ENCODE data around the gene TMPRSS11A.

The TMPRSS11A gene

GRCh38 chr4:67892905-67893304 lies 70.4 kb downstream of the TMPRSS11A start:
- Histone ChIP-seq H3K36me3 (ENCODE audit: control insufficient read depth, insufficient read depth, low read length) (no peaks in the 10 kb centered on the region), H3K27ac (no peak overlapping the region), H3K9me3 (ENCODE audit: control insufficient read depth, low read length) (no peaks in the 10 kb centered on the region), H3K79me2 (no peaks in the 10 kb centered on the region), H3K4me2 (ENCODE audit: low read length) (no peak overlapping the region), H3K9ac (no peak overlapping the region), H3K4me1 (no peaks in the 10 kb centered on the region), H3K27me3 (ENCODE audit: control insufficient read depth, insufficient read depth, low read length) (no peaks in the 10 kb centered on the region), H2AFZ (no peak overlapping the region), H3K4me3 (ENCODE audit: low read depth, low read length) (no peak overlapping the region)
- no peak for TF ChIP-seq CTCF (IDR thresholded peaks at IDR 0.05)

- no peak for TF ChIP-seq CTCF (IDR thresholded peaks at IDR 0.05)
- Histone ChIP-seq H3K9ac (no peak overlapping the region), H3K27me3 (ENCODE audit: control insufficient read depth, insufficient read depth, low read length) (no peaks in the 10 kb centered on the region), H3K4me1 (no peaks in the 10 kb centered on the region), H3K36me3 (ENCODE audit: control insufficient read depth, insufficient read depth, low read length) (no peaks in the 10 kb centered on the region), H3K9me3 (ENCODE audit: control insufficient read depth, low read length) (no peaks in the 10 kb centered on the region), H2AFZ (no peak overlapping the region), H3K27ac (no peak overlapping the region), H3K79me2 (no peaks in the 10 kb centered on the region), H3K4me2 (ENCODE audit: low read length) (no peak overlapping the region), H3K4me3 (ENCODE audit: low read depth, low read length) (no peak overlapping the region)
Observed at GRCh38 chr4:67892253-67892652, 71.0 kb downstream of the TMPRSS11A start.

- Histone ChIP-seq H3K4me2 (ENCODE audit: low read length) (no peak overlapping the region), H3K79me2 (no peaks in the 10 kb centered on the region), H3K4me3 (ENCODE audit: low read depth, low read length) (no peak overlapping the region), H3K9ac (no peak overlapping the region), H3K4me1 (no peaks in the 10 kb centered on the region), H3K36me3 (ENCODE audit: control insufficient read depth, insufficient read depth, low read length) (no peaks in the 10 kb centered on the region), H3K9me3 (ENCODE audit: control insufficient read depth, low read length) (no peaks in the 10 kb centered on the region), H2AFZ (no peak overlapping the region), H3K27me3 (ENCODE audit: control insufficient read depth, insufficient read depth, low read length) (no peaks in the 10 kb centered on the region), H3K27ac (no peak overlapping the region)
- TF ChIP-seq CTCF (IDR thresholded peaks at IDR 0.05): no peak
Observed at GRCh38 chr4:67891645-67892044, 71.6 kb downstream of the TMPRSS11A start.

- TF ChIP-seq CTCF (IDR thresholded peaks at IDR 0.05): no peak
- H2AFZ ChIP-seq: no peak overlapping the region
- H3K27ac ChIP-seq: no peak overlapping the region
- no peak overlapping the region for H3K9ac ChIP-seq
- H3K4me1 ChIP-seq: no peaks in the 10 kb centered on the region
- H3K9me3 ChIP-seq (ENCODE audit: control insufficient read depth, low read length): no peaks in the 10 kb centered on the region
- no peak overlapping the region for H3K4me2 ChIP-seq (ENCODE audit: low read length)
- no peaks in the 10 kb centered on the region for H3K79me2 ChIP-seq
- H3K36me3 ChIP-seq (ENCODE audit: control insufficient read depth, insufficient read depth, low read length): no peaks in the 10 kb centered on the region
- H3K4me3 ChIP-seq (ENCODE audit: low read depth, low read length): no peak overlapping the region
- H3K27me3 ChIP-seq (ENCODE audit: control insufficient read depth, insufficient read depth, low read length): no peaks in the 10 kb centered on the region
Observed at GRCh38 chr4:67886281-67886680, 77.0 kb downstream of the TMPRSS11A start.

GRCh38 chr4:67885762-67886161 lies 77.5 kb downstream of the TMPRSS11A start:
- Histone ChIP-seq H3K79me2 (no peaks in the 10 kb centered on the region), H2AFZ (no peak overlapping the region), H3K4me1 (no peaks in the 10 kb centered on the region), H3K4me3 (ENCODE audit: low read depth, low read length) (no peak overlapping the region), H3K27ac (no peak overlapping the region), H3K9ac (no peak overlapping the region), H3K36me3 (ENCODE audit: control insufficient read depth, insufficient read depth, low read length) (no peaks in the 10 kb centered on the region), H3K27me3 (ENCODE audit: control insufficient read depth, insufficient read depth, low read length) (no peaks in the 10 kb centered on the region), H3K9me3 (ENCODE audit: control insufficient read depth, low read length) (no peaks in the 10 kb centered on the region), H3K4me2 (ENCODE audit: low read length) (no peak overlapping the region)
- TF ChIP-seq CTCF (IDR thresholded peaks at IDR 0.05): no peak
